K562 (cell line): ENCODE measurements around the gene XCL1. TPM values are rescaled to one million over a fixed set of nuclear protein-coding genes. Genes with fewer than 3 reads are reported as not detected.

ENCODE experiments used
- ATAC-seq: fragments of 200-7000 bp; cut with Tn5 transposase; 3 replicates; pipeline ENCODE4 v1.9.1; 2020; ENCODE audit warnings: moderate library complexity
- BruUV-seq: library from RNA; stranded (reverse); fragments of 400-500 nt; replicated peaks from 2 replicates; lab custom pipeline; 2021; lab: Mats Ljungman, UMichigan
- CTCF ChIA-PET: fragments of 300-600 bp; formaldehyde crosslinking; extraction: SDS; loops from one replicate; lab custom pipeline; 2021; ENCODE audit warnings: low intra/inter-chr PET ratio; lab: Yijun Ruan, JAX
- POLR2A ChIA-PET: fragments of 300-600, 350-650 bp; sonication (Branson Sonifier 250); formaldehyde crosslinking; extraction: SDS; loops from one replicate; lab custom pipeline; 2021; ENCODE audit warnings: antibody characterized with exemption, inconsistent platforms; lab: Yijun Ruan, JAX
- DNase-seq, 4 experiments: peaks; one replicate each; pipeline versions ENCODE4 v3.0.0 to v3.0.0-alpha.2; 2011 to 2018; ENCODE audit warnings: low spot score in 3 of 4, mixed read lengths in 3 of 4; ENCODE audit errors: extremely low read depth in 1 of 4
- FAIRE-seq: peaks from 2 replicates; lab custom pipeline; 2011; peaks lifted over from hg19 to GRCh38; lab: Jason Lieb, UNC
- H2AFZ ChIP-seq: 2 replicates; pipeline ENCODE4 v1.6.0; 2011; ENCODE audit warnings: low read depth, low read length, control low read depth, inconsistent platforms
- H3K27ac ChIP-seq: fragments of 200-600 bp; 3 replicates; pipeline ENCODE4 v1.8.0; 2011; ENCODE audit warnings: low read depth, mild to moderate bottlenecking, control low read depth, inconsistent platforms, low read length, moderate library complexity, mixed read lengths; ENCODE audit errors: extremely low read depth
- H3K27me3 ChIP-seq, 2 experiments: fragments of 300-600 bp in 1 of 2; 2 replicates in 1 of 2; 3 replicates in 1 of 2; pipeline versions ENCODE4 v1.6.0 to v1.8.0; 2011; ENCODE audit warnings: inconsistent platforms in 2 of 2, low read length in 2 of 2, mild to moderate bottlenecking in 1 of 2, mixed read lengths in 1 of 2, moderate library complexity in 1 of 2; ENCODE audit not compliant: control insufficient read depth in 2 of 2, insufficient read depth in 2 of 2
- H3K36me3 ChIP-seq: fragments of 300-600 bp; 3 replicates; pipeline ENCODE4 v1.8.0; 2011; ENCODE audit warnings: mild to moderate bottlenecking, low read length, inconsistent platforms; ENCODE audit not compliant: control insufficient read depth, insufficient read depth
- H3K4me1 ChIP-seq, 2 experiments: fragments of 200-600 bp in 1 of 2; replicated peaks in 1 of 2; 2 replicates in 1 of 2; 3 replicates in 1 of 2; pipeline versions ENCODE4 v1.5.1 to v1.8.0; 2011; ENCODE audit warnings: inconsistent platforms in 2 of 2, low read length in 2 of 2, mild to moderate bottlenecking in 1 of 2, mixed read lengths in 1 of 2, moderate library complexity in 1 of 2; ENCODE audit not compliant: control insufficient read depth in 2 of 2, insufficient read depth in 2 of 2
- H3K4me2 ChIP-seq: 2 replicates; pipeline ENCODE4 v1.6.1; 2011; ENCODE audit warnings: low read length, control low read depth, inconsistent platforms, mixed read lengths; ENCODE audit not compliant: insufficient read depth
- H3K4me3 ChIP-seq: fragments of 200-600 bp; sonication (generic), shearing (Covaris generic); 2 replicates; pipeline ENCODE4 v1.5.1; 2016; ENCODE audit warnings: control low read depth, inconsistent platforms
- H3K79me2 ChIP-seq: fragments of 200-600 bp; 3 replicates; pipeline ENCODE4 v1.8.0; 2011; ENCODE audit warnings: low read length, inconsistent platforms; ENCODE audit not compliant: control insufficient read depth, insufficient read depth
- H3K9ac ChIP-seq, 2 experiments: 2 replicates each; pipeline versions ENCODE4 v1.6.0 to v1.6.1; 2011; ENCODE audit warnings: low read depth in 2 of 2, low read length in 2 of 2, control low read depth in 1 of 2, inconsistent platforms in 1 of 2, mild to moderate bottlenecking in 1 of 2, mixed read lengths in 1 of 2; ENCODE audit not compliant: insufficient read depth in 1 of 2
- H3K9me1 ChIP-seq: one replicate; pipeline ENCODE4 v1.6.0; 2011; ENCODE audit warnings: inconsistent platforms, mild to moderate bottlenecking, low read length, moderate library complexity; ENCODE audit not compliant: control insufficient read depth, insufficient read depth
- H3K9me3 ChIP-seq: replicated peaks from 2 replicates; pipeline ENCODE4 v1.5.1; 2011; ENCODE audit warnings: low read depth, low read length, inconsistent platforms; ENCODE audit not compliant: control insufficient read depth, insufficient read depth
- H4K20me1 ChIP-seq: replicated peaks from 2 replicates; pipeline ENCODE4 v1.6.1; 2011; ENCODE audit warnings: low read length, inconsistent platforms, mixed read lengths; ENCODE audit not compliant: control insufficient read depth, insufficient read depth
- BHLHE40 ChIP-seq: IDR thresholded peaks from 2 replicates; pipeline ENCODE4 v1.6.1; 2011; ENCODE audit warnings: low read length, improper control_type of control experiment
- CREM ChIP-seq: IDR thresholded peaks from 2 replicates; pipeline ENCODE4 v1.6.1; 2014; ENCODE audit warnings: antibody characterized with exemption, low read depth
- MAFK ChIP-seq: IDR thresholded peaks from 2 replicates; pipeline ENCODE4 v1.6.1; 2011; ENCODE audit warnings: low read length, improper control_type of control experiment
- MBD2 ChIP-seq: sonication (generic); IDR thresholded peaks from 2 replicates; pipeline ENCODE4 v1.6.1; 2016; ENCODE audit warnings: low read depth, borderline replicate concordance
- NFE2L1 ChIP-seq: fragments of 450-650 bp; IDR thresholded peaks from 2 replicates; pipeline ENCODE4 v1.6.1; 2016; ENCODE audit warnings: missing genetic modification characterization, low read depth, mild to moderate bottlenecking, missing compliant biosample characterization, moderate library complexity, borderline replicate concordance
- PURB ChIP-seq: sonication (generic); formaldehyde crosslinking; IDR thresholded peaks from 2 replicates; pipeline ENCODE4 v1.9.0; 2021; ENCODE audit warnings: low read depth, mild to moderate bottlenecking, missing genetic modification reagents
- SMC3 ChIP-seq: conservative IDR thresholded peaks from 2 replicates; pipeline ENCODE4 v1.6.1; 2011; ENCODE audit warnings: low read depth, low read length, improper control_type of control experiment; ENCODE audit not compliant: insufficient read depth
- TARDBP ChIP-seq: fragments of 450-650 bp; IDR thresholded peaks from 2 replicates; pipeline ENCODE4 v1.6.1; 2016
- THRAP3 ChIP-seq: fragments of 450-650 bp; IDR thresholded peaks from 2 replicates; pipeline ENCODE4 v1.6.1; 2016; ENCODE audit warnings: mild to moderate bottlenecking, inconsistent platforms, borderline replicate concordance
- ZBTB1 ChIP-seq: sonication (generic); formaldehyde crosslinking; IDR thresholded peaks from 2 replicates; pipeline ENCODE4 v1.8.1; 2023; ENCODE audit warnings: missing genetic modification reagents, low read depth, mild to moderate bottlenecking, borderline replicate concordance
- ZEB2 ChIP-seq: fragments of 450-650 bp; IDR thresholded peaks from 2 replicates; pipeline ENCODE4 v1.6.1; 2016
- ZNF23 ChIP-seq: fragments of 250-450 bp; sonication (Bioruptor Pico); IDR thresholded peaks from 2 replicates; pipeline ENCODE4 v1.4.0; 2020; ENCODE audit warnings: mild to moderate bottlenecking
- ZNF561 ChIP-seq: fragments of 450-650 bp; formaldehyde crosslinking; conservative IDR thresholded peaks from 2 replicates; pipeline ENCODE4 v1.4.0; 2020; ENCODE audit warnings: mild to moderate bottlenecking, moderate library complexity
- ZNF584 ChIP-seq: fragments of 200-800 bp; sonication (Bioruptor generic); IDR thresholded peaks from 2 replicates; pipeline ENCODE4 v1.6.1; 2016; ENCODE audit warnings: low read depth, mild to moderate bottlenecking, missing genetic modification characterization, missing compliant biosample characterization
- ZSCAN32 ChIP-seq: fragments of 450-650 bp; formaldehyde crosslinking; IDR thresholded peaks from 2 replicates; pipeline ENCODE4 v1.4.0; 2020; ENCODE audit warnings: mild to moderate bottlenecking, moderate library complexity
- in situ Hi-C: fragments of 300-500 bp; cut with MboI; formaldehyde crosslinking; loops from 4 replicates; pipeline ENCODE4 v1.15.0; 2018; ENCODE audit warnings: inconsistent platforms, mixed read lengths
- intact Hi-C: fragments of 100-400 bp; cut with micrococcal nuclease; formaldehyde crosslinking; loops from 2 replicates; pipeline ENCODE4 v1.14.2; 2022
- polyA plus RNA-seq, 8 experiments: library from polyadenylated mRNA; depleted of rRNA in 4 of 8; stranded (reverse) in 5 of 8; unstranded in 3 of 8; fragments of >200 nt; fragmentation: Nextera tagmentation in 2 of 8; fragmentation: Illumina TruSeq in 1 of 8; extraction: Ambion mirVana in 2 of 8; extraction: Trizol in 1 of 8; gene quantifications; 2 replicates each; pipeline versions ENCODE4 v1.2.1 to v1.2.3, GENCODE V29; 2011 to 2014; ENCODE audit warnings: inconsistent platforms in 1 of 8, missing spikeins in 1 of 8
- total RNA-seq, 7 experiments: library from RNA; depleted of rRNA in 6 of 7; stranded (reverse); fragments of >200 nt in 6 of 7; fragmentation: Illumina TruSeq in 2 of 7; extraction: Trizol in 2 of 7; gene quantifications; 2 replicates each; pipeline versions ENCODE4 v1.2.1 to v1.2.3, GENCODE V29; 2011 to 2021; ENCODE audit warnings: low replicate concordance in 1 of 7
- TF ChIP-seq, protein P1 (sequence below): IDR thresholded peaks from 2 replicates; pipeline ENCODE4 v1.6.1; 2011; ENCODE audit warnings: borderline replicate concordance, low read depth, mild to moderate bottlenecking, moderate library complexity, low read length; ENCODE audit not compliant: insufficient read depth, poor library complexity, severe bottlenecking
- TF ChIP-seq, protein P2 (sequence below): fragments of 450-650 bp; IDR thresholded peaks from 2 replicates; pipeline ENCODE4 v1.6.1; 2016; ENCODE audit warnings: antibody characterized with exemption
- TF ChIP-seq, protein P3 (sequence below): fragments of 250-450 bp; sonication (Bioruptor Pico); IDR thresholded peaks from 2 replicates; pipeline ENCODE4 v1.5.0; 2021

Gene XCL1
- total and polyA plus RNA-seq, 9 of the 15 experiments (the other 6 are each of a cell fraction or from before 2014, with no cell fraction given): 0.06 to 0.09 (median 0.06) TPM; not detected in 6

DNA sequence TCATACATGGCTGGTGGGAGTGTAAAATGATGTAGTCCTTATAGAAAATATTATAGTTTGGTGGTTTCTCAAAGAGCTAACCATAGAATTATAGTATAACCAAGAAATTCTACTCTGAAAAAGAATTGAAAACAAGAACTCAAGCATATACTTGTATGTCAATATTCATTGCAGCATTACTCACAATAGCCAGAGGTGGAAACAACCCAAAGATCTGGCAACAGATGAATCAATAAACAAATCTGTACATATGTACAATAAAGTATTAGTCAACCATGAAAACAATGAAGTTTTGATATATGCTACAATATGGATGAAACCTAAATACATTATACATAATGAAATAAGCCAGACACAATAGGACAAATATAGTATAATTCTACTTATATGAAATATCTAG lies 29.7 kb downstream of the XCL1 start:
- Histone ChIP-seq H2AFZ (no peak overlapping the region), H3K9me1 (no peaks in the 10 kb centered on the region), H3K4me3 (no peak overlapping the region), H4K20me1 (no peaks in the 10 kb centered on the region), H3K9me3 (no peaks in the 10 kb centered on the region), H3K4me1 (peaks cover 0 to 5% of the 10 kb centered on the region in 2 experiments; a peak in 2 of 5 replicates), H3K79me2 (no peaks in the 10 kb centered on the region), H3K36me3 (no peaks in the 10 kb centered on the region), H3K27ac (no peak overlapping the region), H3K4me2 (no peak overlapping the region), H3K9ac (no peak overlapping the region), H3K27me3 (peaks cover 9 to 13% of the 10 kb centered on the region in 2 experiments; a peak in 4 of 5 replicates)
- ATAC-seq: no peak
- intact Hi-C loops: no loop called here
- no TSS peak for BruUV-seq
- in situ Hi-C loops: loop anchor here (25.0 kb wide), 1 partner anchor 756 kb away; the partner anchor contains the start of genes BLZF1 and NME7
- no peak for DNase-seq
- FAIRE-seq: no peak
- ChIA-PET CTCF (no interaction called here), POLR2A (no interaction called here)
- TF ChIP-seq ZEB2 (no peak), ZNF584 (CRISPR knock-in tag) (no peak), ZBTB1 (CRISPR knock-in tag) (no peak), MAFK (no peak), CREM (no peak), PURB (CRISPR knock-in tag) (no peak), TARDBP (no peak), ZNF23 (no peak), MBD2 (no peak), NFE2L1 (tag) (no peak), ZSCAN32 (CRISPR knock-in tag) (no peak), THRAP3 (no peak), SMC3 (no peak), BHLHE40 (no peak), ZNF561 (no peak)
- TF ChIP-seq, protein P1, sequence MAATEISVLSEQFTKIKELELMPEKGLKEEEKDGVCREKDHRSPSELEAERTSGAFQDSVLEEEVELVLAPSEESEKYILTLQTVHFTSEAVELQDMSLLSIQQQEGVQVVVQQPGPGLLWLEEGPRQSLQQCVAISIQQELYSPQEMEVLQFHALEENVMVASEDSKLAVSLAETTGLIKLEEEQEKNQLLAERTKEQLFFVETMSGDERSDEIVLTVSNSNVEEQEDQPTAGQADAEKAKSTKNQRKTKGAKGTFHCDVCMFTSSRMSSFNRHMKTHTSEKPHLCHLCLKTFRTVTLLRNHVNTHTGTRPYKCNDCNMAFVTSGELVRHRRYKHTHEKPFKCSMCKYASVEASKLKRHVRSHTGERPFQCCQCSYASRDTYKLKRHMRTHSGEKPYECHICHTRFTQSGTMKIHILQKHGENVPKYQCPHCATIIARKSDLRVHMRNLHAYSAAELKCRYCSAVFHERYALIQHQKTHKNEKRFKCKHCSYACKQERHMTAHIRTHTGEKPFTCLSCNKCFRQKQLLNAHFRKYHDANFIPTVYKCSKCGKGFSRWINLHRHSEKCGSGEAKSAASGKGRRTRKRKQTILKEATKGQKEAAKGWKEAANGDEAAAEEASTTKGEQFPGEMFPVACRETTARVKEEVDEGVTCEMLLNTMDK: no peak
- TF ChIP-seq, protein P2, sequence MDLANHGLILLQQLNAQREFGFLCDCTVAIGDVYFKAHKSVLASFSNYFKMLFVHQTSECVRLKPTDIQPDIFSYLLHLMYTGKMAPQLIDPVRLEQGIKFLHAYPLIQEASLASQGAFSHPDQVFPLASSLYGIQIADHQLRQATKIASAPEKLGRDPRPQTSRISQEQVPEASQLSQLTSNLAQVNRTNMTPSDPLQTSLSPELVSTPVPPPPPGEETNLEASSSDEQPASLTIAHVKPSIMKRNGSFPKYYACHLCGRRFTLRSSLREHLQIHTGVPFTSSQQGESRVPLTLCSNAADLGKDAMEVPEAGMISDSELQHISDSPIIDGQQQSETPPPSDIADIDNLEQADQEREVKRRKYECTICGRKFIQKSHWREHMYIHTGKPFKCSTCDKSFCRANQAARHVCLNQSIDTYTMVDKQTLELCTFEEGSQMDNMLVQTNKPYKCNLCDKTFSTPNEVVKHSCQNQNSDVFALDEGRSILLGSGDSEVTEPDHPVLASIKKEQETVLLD: no peak
- TF ChIP-seq, protein P3, sequence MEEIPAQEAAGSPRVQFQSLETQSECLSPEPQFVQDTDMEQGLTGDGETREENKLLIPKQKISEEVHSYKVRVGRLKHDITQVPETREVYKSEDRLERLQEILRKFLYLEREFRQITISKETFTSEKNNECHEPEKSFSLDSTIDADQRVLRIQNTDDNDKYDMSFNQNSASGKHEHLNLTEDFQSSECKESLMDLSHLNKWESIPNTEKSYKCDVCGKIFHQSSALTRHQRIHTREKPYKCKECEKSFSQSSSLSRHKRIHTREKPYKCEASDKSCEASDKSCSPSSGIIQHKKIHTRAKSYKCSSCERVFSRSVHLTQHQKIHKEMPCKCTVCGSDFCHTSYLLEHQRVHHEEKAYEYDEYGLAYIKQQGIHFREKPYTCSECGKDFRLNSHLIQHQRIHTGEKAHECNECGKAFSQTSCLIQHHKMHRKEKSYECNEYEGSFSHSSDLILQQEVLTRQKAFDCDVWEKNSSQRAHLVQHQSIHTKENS (CRISPR knock-in tag): no peak
